Right atrium auricular region (tissue), 2 donors: ENCODE results near the gene ZNF548. TPM values are rescaled to one million over a fixed set of nuclear protein-coding genes. Genes with fewer than 3 reads are reported as not detected.
A peak's percentile ranks its signal among the peaks of the same experiment; 100 is the strongest.
"Not testable (repeated sequence)": the region's sequence is repeated elsewhere in the genome, so short reads cannot be mapped to it uniquely, and the experiment has no call there.

Source experiments
- DNase-seq: peaks from one replicate; pipeline ENCODE4 v3.0.0-alpha.2; 2019; ENCODE audit warnings: low spot score
- H3K27ac ChIP-seq, 2 donors: fragments of 200-600 bp; sonication (generic); 1 replicate in 1 of 2; 2 replicates in 1 of 2; pipeline ENCODE4 v1.5.1; 2016 to 2019
- H3K27me3 ChIP-seq, 2 donors: fragments of 200-600 bp; sonication (generic); one replicate each; pipeline versions ENCODE4 v1.5.1 to v1.6.0; 2017 to 2019
- H3K36me3 ChIP-seq: fragments of 200-600 bp; sonication (generic); one replicate; pipeline ENCODE4 v1.5.1; 2016
- H3K4me1 ChIP-seq, 2 donors: fragments of 200-600 bp; sonication (generic); one replicate each; pipeline versions ENCODE4 v1.5.1 to v1.6.0; 2017 to 2019
- H3K4me3 ChIP-seq, 2 donors: fragments of 200-600 bp; sonication (generic); 1 replicate in 1 of 2; 2 replicates in 1 of 2; pipeline ENCODE4 v1.5.1; 2017 to 2019; ENCODE audit warnings: mild to moderate bottlenecking in 1 of 2, moderate library complexity in 1 of 2
- H3K9me3 ChIP-seq, 2 donors: fragments of 200-600 bp; sonication (generic); one replicate each; pipeline ENCODE4 v1.5.1; 2019
- total RNA-seq, 2 donors: library from RNA; depleted of rRNA; stranded (reverse); fragments of >200 nt; gene quantifications; one replicate each; pipeline ENCODE4 v1.1.0, GENCODE V29; 2016
- TF ChIP-seq, protein P1 (sequence below), 2 donors: fragments of 200-600 bp; sonication (generic); IDR thresholded peaks; one replicate each; pipeline ENCODE4 v1.5.1; 2019; ENCODE audit warnings: antibody characterized with exemption in 2 of 2

The ZNF548 gene
- total RNA-seq, 2 donors from 2014 or later, result 11.1 to 18.3 TPM

DNA sequence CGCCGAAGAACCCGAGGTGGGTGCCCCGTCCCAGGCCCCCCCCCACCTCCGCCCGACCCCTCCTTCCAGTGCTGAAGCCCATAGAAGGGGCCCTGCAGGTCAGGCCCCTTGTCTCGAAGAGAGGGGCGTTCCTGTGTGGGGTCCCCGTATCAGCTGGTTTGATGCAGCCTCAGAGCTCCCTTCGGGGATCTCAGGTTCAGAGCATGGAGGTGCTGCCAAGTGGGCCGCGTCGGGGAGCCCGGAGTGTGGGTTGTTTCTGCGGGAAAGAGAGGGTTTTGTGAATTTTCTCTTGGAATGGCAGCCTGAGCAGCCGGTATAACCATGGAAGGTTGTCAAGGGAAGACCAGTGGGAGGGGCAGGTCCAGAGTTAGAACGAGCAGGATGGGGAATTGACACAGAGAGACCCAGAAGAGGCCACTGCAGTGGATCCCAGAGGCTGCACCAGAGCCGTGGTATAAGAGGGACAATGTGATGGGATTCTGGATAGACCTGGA, 25.9 kb upstream of the ZNF548 start:
- Histone ChIP-seq H3K27me3 (no peaks in the 10 kb centered on the region), H3K4me1 (peaks cover 0 to 22% of the 10 kb centered on the region in 2 donors), H3K36me3 (peaks cover 4% of the 10 kb centered on the region), H3K27ac (peak overlapping the region; percentile 98 to 99), H3K4me3 (peak overlapping the region; percentile 90 to 97), H3K9me3 (peaks cover 0 to 10% of the 10 kb centered on the region in 2 donors)
- DNase-seq, result no peak
- TF ChIP-seq, protein P1, sequence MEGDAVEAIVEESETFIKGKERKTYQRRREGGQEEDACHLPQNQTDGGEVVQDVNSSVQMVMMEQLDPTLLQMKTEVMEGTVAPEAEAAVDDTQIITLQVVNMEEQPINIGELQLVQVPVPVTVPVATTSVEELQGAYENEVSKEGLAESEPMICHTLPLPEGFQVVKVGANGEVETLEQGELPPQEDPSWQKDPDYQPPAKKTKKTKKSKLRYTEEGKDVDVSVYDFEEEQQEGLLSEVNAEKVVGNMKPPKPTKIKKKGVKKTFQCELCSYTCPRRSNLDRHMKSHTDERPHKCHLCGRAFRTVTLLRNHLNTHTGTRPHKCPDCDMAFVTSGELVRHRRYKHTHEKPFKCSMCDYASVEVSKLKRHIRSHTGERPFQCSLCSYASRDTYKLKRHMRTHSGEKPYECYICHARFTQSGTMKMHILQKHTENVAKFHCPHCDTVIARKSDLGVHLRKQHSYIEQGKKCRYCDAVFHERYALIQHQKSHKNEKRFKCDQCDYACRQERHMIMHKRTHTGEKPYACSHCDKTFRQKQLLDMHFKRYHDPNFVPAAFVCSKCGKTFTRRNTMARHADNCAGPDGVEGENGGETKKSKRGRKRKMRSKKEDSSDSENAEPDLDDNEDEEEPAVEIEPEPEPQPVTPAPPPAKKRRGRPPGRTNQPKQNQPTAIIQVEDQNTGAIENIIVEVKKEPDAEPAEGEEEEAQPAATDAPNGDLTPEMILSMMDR (IDR thresholded peaks at IDR 0.05), result no peak

DNA sequence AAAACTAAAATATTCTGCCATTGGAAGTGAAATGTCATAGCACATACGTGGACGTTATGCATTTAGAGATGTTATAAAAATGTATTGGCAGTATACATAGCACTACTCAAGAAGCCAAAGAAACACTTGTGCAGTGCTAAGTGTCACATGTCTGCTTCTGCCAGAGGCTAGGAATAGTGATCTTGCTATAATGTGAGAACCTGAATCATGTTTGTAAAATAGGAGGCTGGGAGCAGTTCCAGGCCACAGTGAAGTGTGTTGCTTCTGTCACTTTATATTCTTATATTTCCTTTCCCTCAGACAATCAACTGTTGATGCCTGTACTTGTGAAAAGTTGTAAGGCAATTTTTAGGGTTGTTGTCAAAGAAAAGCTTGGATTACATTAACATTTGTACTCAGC, 22.9 kb upstream of the ZNF548 start:
- peaks cover 0 to 22% of the 10 kb centered on the region in 2 donors for H3K4me1 ChIP-seq
- H3K9me3 ChIP-seq, result no peaks in the 10 kb centered on the region
- H3K4me3 ChIP-seq, result no peak overlapping the region
- TF ChIP-seq, protein P1 (IDR thresholded peaks at IDR 0.05), result no peak
- H3K27me3 ChIP-seq, result no peaks in the 10 kb centered on the region
- DNase-seq, result no peak
- H3K27ac ChIP-seq, result no peak overlapping the region
- peaks cover 2% of the 10 kb centered on the region for H3K36me3 ChIP-seq

DNA sequence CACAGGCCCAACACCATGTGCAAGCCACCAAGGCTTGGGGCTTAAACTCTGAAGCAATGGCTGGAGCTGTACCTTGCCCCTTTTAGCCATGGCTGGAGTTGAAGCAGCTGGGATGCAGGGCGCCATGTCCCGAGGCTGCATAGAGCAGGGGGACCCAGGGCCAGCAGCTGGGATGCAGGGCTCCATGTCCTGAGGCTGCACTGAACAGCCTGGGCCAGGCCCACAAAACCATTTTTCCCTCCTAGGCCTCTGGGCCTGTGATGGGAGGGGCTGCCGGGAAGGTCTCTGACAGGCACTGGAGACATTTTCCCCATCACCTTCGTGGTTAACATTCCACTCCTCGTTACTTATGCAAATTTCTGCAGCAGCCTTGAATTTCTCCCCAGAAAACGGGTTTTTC, 15.5 kb upstream of the ZNF548 start:
- no peaks in the 10 kb centered on the region for H3K4me1 ChIP-seq
- TF ChIP-seq, protein P1 (IDR thresholded peaks at IDR 0.05), result no peak
- DNase-seq, result no peak
- H3K27me3 ChIP-seq, result no peaks in the 10 kb centered on the region
- H3K27ac ChIP-seq, result no peak overlapping the region
- no peak overlapping the region for H3K4me3 ChIP-seq
- peaks cover 6 to 27% of the 10 kb centered on the region in 2 donors for H3K9me3 ChIP-seq
- H3K36me3 ChIP-seq, result peaks cover 71% of the 10 kb centered on the region

GRCh38 chr19:57374647-57375046, 15.0 kb upstream of the ZNF548 start:
- H3K36me3 ChIP-seq, result peaks cover 71% of the 10 kb centered on the region
- H3K27me3 ChIP-seq, H3K4me3 ChIP-seq, DNase-seq, H3K4me1 ChIP-seq, H3K27ac ChIP-seq: not testable (repeated sequence)
- peaks cover 6 to 29% of the 10 kb centered on the region in 2 donors for H3K9me3 ChIP-seq

DNA sequence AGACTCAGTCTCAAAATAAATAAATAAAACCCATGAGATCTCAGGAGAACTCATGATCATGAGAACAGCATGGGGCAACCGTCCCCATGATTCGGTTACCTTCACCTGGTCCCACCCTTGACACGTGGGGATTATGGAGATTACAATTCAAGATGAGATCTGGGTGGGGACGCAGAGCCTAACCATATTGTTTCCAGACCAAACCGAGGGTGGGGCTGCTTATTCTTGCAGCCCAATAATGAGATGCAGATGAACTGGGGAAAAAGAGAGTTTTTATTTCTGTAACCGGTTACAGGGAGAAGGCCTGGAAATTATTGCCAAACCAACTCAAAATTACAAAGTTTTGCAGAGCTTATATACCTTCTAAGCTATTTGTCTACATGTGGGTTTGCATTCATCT, 13.5 kb upstream of the ZNF548 start:
- Histone ChIP-seq H3K27me3 (no peaks in the 10 kb centered on the region), H3K4me1 (no peaks in the 10 kb centered on the region), H3K9me3 (peaks cover 6 to 29% of the 10 kb centered on the region in 2 donors), H3K36me3 (peaks cover 71% of the 10 kb centered on the region), H3K4me3 (no peak overlapping the region), H3K27ac (no peak overlapping the region)
- DNase-seq, result no peak
- TF ChIP-seq, protein P1 (IDR thresholded peaks at IDR 0.05), result no peak

- Histone ChIP-seq H3K27me3 (no peaks in the 10 kb centered on the region), H3K36me3 (peaks cover 61% of the 10 kb centered on the region), H3K4me3 (no peak overlapping the region), H3K9me3 (peaks cover 6 to 29% of the 10 kb centered on the region in 2 donors), H3K4me1 (no peaks in the 10 kb centered on the region), H3K27ac (no peak overlapping the region)
- DNase-seq, result no peak
- TF ChIP-seq, protein P1 (IDR thresholded peaks at IDR 0.05), result no peak
Measured at GRCh38 chr19:57377498-57378146, 12.0 kb upstream of the ZNF548 start.
